HG03457 (cell line): Measurements from ENCODE around the gene TJP3.

Experiments used
- ATAC-seq: cut with Tn5 transposase; IDR thresholded peaks from one replicate; pipeline ENCODE4 v1.9.1; 2021; ENCODE audit warnings: moderate number of reproducible peaks; ENCODE audit not compliant: unreplicated experiment

Gene TJP3

GRCh38 chr19:3670796-3671679, 37.1 kb upstream of the TJP3 start:
- no peak for ATAC-seq

- no peak for ATAC-seq
These were observed 36.3 kb upstream of the TJP3 start for GRCh38 chr19:3671680-3672574.

GRCh38 chr19:3672575-3672948, 35.6 kb upstream of the TJP3 start:
- ATAC-seq = no peak

GRCh38 chr19:3672993-3673392, 35.2 kb upstream of the TJP3 start:
- ATAC-seq = no peak

GRCh38 chr19:3673506-3674439, 34.4 kb upstream of the TJP3 start:
- no peak for ATAC-seq

GRCh38 chr19:3674784-3675543, 33.2 kb upstream of the TJP3 start:
- no peak for ATAC-seq

GRCh38 chr19:3678188-3678587, 30.0 kb upstream of the TJP3 start:
- no peak for ATAC-seq

- ATAC-seq = no peak
These were observed 29.0 kb upstream of the TJP3 start for GRCh38 chr19:3679138-3679537.

- ATAC-seq = no peak
These were observed 28.6 kb upstream of the TJP3 start for GRCh38 chr19:3679581-3679980.

GRCh38 chr19:3680939-3681338, 27.2 kb upstream of the TJP3 start:
- ATAC-seq = no peak

GRCh38 chr19:3682286-3682685, 25.9 kb upstream of the TJP3 start:
- no peak for ATAC-seq

- no peak for ATAC-seq
These were observed 25.3 kb upstream of the TJP3 start for GRCh38 chr19:3682741-3683404.

- ATAC-seq = no peak
These were observed 24.7 kb upstream of the TJP3 start for GRCh38 chr19:3683405-3684053.

- ATAC-seq = no peak
These were observed 23.9 kb upstream of the TJP3 start for GRCh38 chr19:3684054-3684816.

- no peak for ATAC-seq
These were observed 23.3 kb upstream of the TJP3 start for GRCh38 chr19:3684817-3685410.

GRCh38 chr19:3687393-3687773, 20.8 kb upstream of the TJP3 start:
- no peak for ATAC-seq

GRCh38 chr19:3687774-3688706, 20.1 kb upstream of the TJP3 start:
- ATAC-seq = no peak
